Measurements from ENCODE around the gene UBE2C.

The UBE2C gene

GRCh38 chr20:45833883-45834796 is 21.7 kb downstream of the UBE2C start:
- peak; percentile 46 to 53 for DNase-seq

GRCh38 chr20:45834797-45835161 is 22.3 kb downstream of the UBE2C start:
- no peak for DNase-seq

- DNase-seq, result no peak
Measured at GRCh38 chr20:45835329-45835765, 22.9 kb downstream of the UBE2C start.

- no peak for DNase-seq
Measured at GRCh38 chr20:45835825-45836224, 23.4 kb downstream of the UBE2C start.

- no peak for DNase-seq
Measured at GRCh38 chr20:45836841-45837240, 24.4 kb downstream of the UBE2C start.

- no peak for DNase-seq
Measured at GRCh38 chr20:45840700-45841198, 28.3 kb downstream of the UBE2C start.

- no peak for DNase-seq
Measured at GRCh38 chr20:45841407-45842129, 29.1 kb downstream of the UBE2C start.

GRCh38 chr20:45842169-45842812 is 29.8 kb downstream of the UBE2C start:
- no peak for DNase-seq

GRCh38 chr20:45843506-45843905 is 31.1 kb downstream of the UBE2C start:
- no peak for DNase-seq

- DNase-seq, result no peak
Measured at GRCh38 chr20:45845452-45845851, 33.0 kb downstream of the UBE2C start.

GRCh38 chr20:45848421-45848820 is 36.0 kb downstream of the UBE2C start:
- no peak for DNase-seq

GRCh38 chr20:45848969-45849582 is 36.6 kb downstream of the UBE2C start:
- DNase-seq, result no peak

GRCh38 chr20:45850238-45850637 is 37.8 kb downstream of the UBE2C start:
- no peak for DNase-seq

GRCh38 chr20:45850926-45851325 is 38.5 kb downstream of the UBE2C start:
- no peak for DNase-seq

- DNase-seq, result no peak
Measured at GRCh38 chr20:45851501-45851900, 39.1 kb downstream of the UBE2C start.

GRCh38 chr20:45852326-45852725 is 39.9 kb downstream of the UBE2C start:
- DNase-seq, result no peak

GRCh38 chr20:45853484-45853883 is 41.0 kb downstream of the UBE2C start:
- no peak for DNase-seq

GRCh38 chr20:45857114-45857881 is 44.9 kb downstream of the UBE2C start, which contains the start of the genes ACOT8 and ZSWIM3:
TSS of gene ACOT8 (minus strand) at chr20:45857392. CDS start at chr20:45857315, 77 bp downstream.
TSS of gene ZSWIM3 (plus strand) at chr20:45857614. CDS start at chr20:45857826, 212 bp downstream.
- DNase-seq, result peak; percentile 100

GRCh38 chr20:45857882-45858216 is 45.4 kb downstream of the UBE2C start:
- DNase-seq, result no peak

GRCh38 chr20:45859916-45860315 is 47.5 kb downstream of the UBE2C start:
- DNase-seq, result no peak

GRCh38 chr20:45860560-45861220 is 48.2 kb downstream of the UBE2C start:
- no peak for DNase-seq
